GM12865 (cell line): ENCODE results near the gene SPATA31C2.
"Not testable (repeated sequence)": the region's sequence is repeated elsewhere in the genome, so short reads cannot be mapped to it uniquely, and the experiment has no call there.

Source experiments
- DNase-seq: peaks from one replicate; pipeline ENCODE4 v3.0.0; 2010; ENCODE audit warnings: low read depth
- H3K4me3 ChIP-seq: 2 replicates; pipeline ENCODE4 v1.5.1; 2011; ENCODE audit warnings: mild to moderate bottlenecking, low read depth, low read length, control low read depth
- CTCF ChIP-seq: IDR thresholded peaks from 2 replicates; pipeline ENCODE4 v1.5.1; 2011; ENCODE audit warnings: low read length, control low read depth, low read depth, inconsistent platforms; ENCODE audit not compliant: insufficient read depth; ENCODE audit errors: missing control alignments

The SPATA31C2 gene

GRCh38 chr9:88113156-88114130 lies 24.8 kb downstream of the SPATA31C2 start:
- not testable (repeated sequence) for H3K4me3 ChIP-seq, DNase-seq

DNA sequence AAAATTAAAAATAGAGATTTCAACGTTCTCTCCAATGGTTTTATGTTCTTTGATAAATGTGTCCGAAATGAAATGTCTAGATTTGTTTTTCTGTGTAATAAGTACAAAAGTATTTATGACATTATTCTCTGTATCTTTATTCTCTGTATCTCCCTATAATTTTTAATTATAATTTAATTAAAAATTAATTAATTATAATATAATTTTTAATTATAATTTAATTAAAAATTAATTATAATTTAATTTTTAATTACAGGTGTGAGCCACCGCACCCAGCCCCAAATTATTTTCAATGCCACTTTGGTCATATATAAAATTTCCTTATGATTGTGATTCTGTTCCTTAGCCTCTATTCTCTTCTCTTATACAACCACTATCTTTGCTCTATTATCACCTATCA lies 28.2 kb downstream of the SPATA31C2 start:
- no peak for DNase-seq
- no peak overlapping the region for H3K4me3 ChIP-seq
- no peak for TF ChIP-seq CTCF

DNA sequence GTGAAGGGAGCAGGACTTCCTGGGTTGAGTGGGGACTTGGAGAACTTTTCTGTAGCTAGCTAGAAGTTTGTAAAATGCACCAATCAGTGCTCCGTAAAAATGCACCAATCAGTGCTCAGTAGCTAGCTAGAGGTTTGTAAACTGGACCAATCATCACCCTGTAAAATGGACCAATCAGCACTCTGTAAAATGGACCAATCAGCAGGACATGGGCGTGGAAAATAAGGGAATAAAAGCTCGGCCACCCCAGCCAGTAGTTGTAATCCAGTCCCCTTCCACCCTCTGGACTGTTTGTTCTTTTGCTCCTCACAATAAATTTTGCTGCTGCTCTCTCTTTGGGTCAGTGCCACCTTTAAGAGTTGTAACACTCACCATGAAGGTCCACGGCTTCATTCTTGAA lies 29.5 kb downstream of the SPATA31C2 start:
- no peak overlapping the region for H3K4me3 ChIP-seq
- TF ChIP-seq CTCF, result no peak
- DNase-seq, result no peak

DNA sequence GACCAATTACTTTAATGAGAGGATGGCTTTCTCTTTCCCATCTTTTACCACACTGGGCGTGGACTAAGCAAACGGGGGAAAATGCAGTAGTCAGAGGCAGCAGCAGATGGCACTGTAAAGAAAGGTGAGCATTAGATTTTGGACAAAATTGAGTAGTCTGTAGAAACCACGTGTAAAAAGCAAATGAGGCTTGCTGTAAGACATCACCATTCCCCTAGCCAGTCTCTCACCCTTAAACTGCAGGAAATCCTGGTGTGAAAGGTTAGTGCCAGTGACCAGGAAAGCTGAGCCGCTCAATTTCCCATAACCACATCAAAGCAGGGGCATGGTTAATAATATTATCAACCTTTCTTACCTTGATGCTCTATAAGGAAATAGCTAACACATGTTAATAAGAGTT lies 31.8 kb downstream of the SPATA31C2 start:
- no peak for DNase-seq
- no peak overlapping the region for H3K4me3 ChIP-seq
- peak; percentile 6 for TF ChIP-seq CTCF

DNA sequence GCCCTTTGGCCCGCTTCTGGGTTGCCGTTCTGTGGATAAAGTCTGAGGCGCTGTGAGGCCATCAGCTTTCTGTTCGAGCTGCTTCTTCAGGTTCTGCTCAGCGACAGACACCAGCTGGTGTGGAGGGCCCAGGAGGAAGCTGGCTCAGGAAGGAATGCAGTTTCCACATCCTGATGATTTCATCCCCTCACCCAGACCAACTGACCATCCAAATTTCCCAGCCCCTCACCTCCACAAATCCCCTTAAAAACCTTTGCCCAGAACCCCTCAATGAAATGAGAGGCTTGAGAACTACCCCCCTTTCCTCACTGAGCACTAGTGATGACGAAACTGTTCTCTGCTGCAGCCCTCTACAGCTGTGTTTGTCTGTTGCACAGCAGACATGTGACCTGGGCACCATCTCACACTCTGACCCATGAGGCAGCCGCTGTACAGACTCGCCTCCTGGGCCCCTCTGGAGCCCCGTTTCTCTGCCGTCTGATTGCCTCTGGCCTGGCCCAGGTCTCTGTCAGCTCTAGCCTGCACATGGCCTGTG lies 45.4 kb downstream of the SPATA31C2 start:
- no peak overlapping the region for H3K4me3 ChIP-seq
- no peak for TF ChIP-seq CTCF
- no peak for DNase-seq

- no peak for TF ChIP-seq CTCF
- DNase-seq, result no peak
- no peak overlapping the region for H3K4me3 ChIP-seq
Observed at GRCh38 chr9:88090151-88090581, 48.1 kb downstream of the SPATA31C2 start.

- no peak for TF ChIP-seq CTCF
- H3K4me3 ChIP-seq, result no peak overlapping the region
- no peak for DNase-seq
Observed at GRCh38 chr9:88087906-88088305, 50.4 kb downstream of the SPATA31C2 start.
